Upper lobe of left lung (tissue), 4 donors: ENCODE measurements around the gene C4orf36.

ENCODE experiments used
- POLR2AphosphoS5 ChIP-seq, 2 donors: sonication (generic); formaldehyde crosslinking; IDR thresholded peaks; one replicate each; pipeline ENCODE4 v1.5.1; 2017; ENCODE audit warnings: antibody characterized with exemption in 2 of 2
- TF ChIP-seq, protein P1 (sequence below), 6 experiments: fragments of 450-650 bp in 4 of 6; fragments of 200-600 bp in 2 of 6; sonication (generic) in 2 of 6; IDR thresholded peaks; one replicate each; pipeline ENCODE4 v1.5.1; 2016 to 2019; ENCODE audit warnings: antibody characterized with exemption in 6 of 6

DNA sequence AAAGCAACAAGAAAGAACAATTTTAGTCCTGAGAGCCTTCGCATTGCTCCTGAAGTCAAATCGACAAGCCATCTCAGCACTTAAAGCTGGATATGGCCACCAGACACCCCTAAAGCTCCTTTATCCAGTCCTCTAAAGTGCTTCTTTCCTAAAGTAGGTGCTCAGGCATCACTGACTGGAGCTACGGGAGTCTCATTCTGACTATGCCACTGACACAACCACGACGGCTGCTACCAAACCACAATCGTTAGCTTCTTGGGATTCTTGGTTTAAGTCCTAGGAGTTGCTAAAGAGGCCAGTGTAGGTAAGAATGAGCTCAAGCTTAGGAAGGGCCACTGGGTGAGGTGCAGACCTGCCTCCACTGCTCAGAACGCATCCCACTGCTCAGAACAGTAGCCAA, 44.1 kb downstream of the C4orf36 start:
- TF ChIP-seq POLR2AphosphoS5 (IDR thresholded peaks at IDR 0.05) = no peak
- TF ChIP-seq, protein P1, sequence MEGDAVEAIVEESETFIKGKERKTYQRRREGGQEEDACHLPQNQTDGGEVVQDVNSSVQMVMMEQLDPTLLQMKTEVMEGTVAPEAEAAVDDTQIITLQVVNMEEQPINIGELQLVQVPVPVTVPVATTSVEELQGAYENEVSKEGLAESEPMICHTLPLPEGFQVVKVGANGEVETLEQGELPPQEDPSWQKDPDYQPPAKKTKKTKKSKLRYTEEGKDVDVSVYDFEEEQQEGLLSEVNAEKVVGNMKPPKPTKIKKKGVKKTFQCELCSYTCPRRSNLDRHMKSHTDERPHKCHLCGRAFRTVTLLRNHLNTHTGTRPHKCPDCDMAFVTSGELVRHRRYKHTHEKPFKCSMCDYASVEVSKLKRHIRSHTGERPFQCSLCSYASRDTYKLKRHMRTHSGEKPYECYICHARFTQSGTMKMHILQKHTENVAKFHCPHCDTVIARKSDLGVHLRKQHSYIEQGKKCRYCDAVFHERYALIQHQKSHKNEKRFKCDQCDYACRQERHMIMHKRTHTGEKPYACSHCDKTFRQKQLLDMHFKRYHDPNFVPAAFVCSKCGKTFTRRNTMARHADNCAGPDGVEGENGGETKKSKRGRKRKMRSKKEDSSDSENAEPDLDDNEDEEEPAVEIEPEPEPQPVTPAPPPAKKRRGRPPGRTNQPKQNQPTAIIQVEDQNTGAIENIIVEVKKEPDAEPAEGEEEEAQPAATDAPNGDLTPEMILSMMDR (IDR thresholded peaks at IDR 0.05) = no peak
